Right ventricle myocardium superior (tissue), 1 donor: Measurements from ENCODE around the gene KRTAP9-3. TPM values are rescaled to one million over a fixed set of nuclear protein-coding genes. Genes with fewer than 3 reads are reported as not detected.
"Not testable (repeated sequence)": the region's sequence is repeated elsewhere in the genome, so short reads cannot be mapped to it uniquely, and the experiment has no call there.

Experiments
- ATAC-seq: fragments of 200-7000 bp; cut with Tn5 transposase; one replicate; pipeline ENCODE4 v1.9.1; 2020; ENCODE audit warnings: mild to moderate bottlenecking; ENCODE audit not compliant: poor library complexity
- DNase-seq: peaks from one replicate; pipeline ENCODE4 v3.0.0-alpha.2; 2020
- intact Hi-C: fragments of 100-400 bp; cut with DNase I; formaldehyde crosslinking; loops from one replicate; pipeline ENCODE4 v1.11.2; 2022
- total RNA-seq: library from RNA; stranded (reverse); fragmentation: NEBNext Ultra II Directional; extraction: Animal tissue kit (Norgen Biotek cat#: 25700); gene quantifications from one replicate; pipeline ENCODE4 v1.2.1, GENCODE V29; 2021
- donor health status: DM: no; HTN: yes; CAD: no; lungs with severe emphysema.

The KRTAP9-3 gene
- total RNA-seq, 1 donor from 2014 or later = not detected

DNA sequence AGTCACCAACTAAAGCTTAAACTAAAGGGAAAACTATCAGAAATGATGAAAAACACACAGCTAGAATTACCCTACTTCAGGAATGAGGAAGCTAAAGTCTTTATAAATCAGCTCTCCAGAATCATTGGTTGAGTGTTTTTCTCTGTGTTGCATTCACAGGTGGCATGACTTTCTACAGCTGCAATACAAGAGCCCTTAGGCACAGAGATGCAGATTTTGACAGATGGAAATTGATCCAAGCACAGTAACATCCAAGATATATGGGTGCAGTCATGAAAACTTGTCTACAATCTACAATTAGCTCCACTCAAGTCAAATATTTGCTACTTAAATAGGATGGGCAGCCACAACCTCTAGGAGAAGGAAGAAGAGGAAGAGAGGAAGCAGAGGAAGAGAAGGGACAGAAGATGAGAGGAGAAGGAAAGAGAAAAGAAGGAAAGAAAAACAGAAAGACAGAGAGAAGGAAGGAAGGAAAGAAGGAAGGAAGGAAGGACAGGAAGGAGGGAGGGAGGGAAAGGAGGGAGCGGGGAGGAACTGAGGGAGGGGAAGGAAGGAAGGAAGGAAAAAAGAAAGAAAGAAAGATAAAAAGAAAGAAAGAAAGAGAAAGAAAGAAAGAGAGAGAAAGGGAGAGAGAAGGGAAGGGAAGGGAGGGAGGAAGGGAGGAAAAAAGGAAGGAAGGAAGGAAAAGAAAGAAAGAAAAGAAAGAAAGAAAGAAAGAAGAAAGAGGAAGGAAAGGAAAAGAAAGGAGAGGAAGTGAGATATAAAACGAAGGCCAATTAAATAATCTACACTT lies 14.9 kb downstream of the KRTAP9-3 start:
- intact Hi-C loops, ATAC-seq: not testable (repeated sequence)

GRCh38 chr17:41249637-41250240 lies 17.5 kb downstream of the KRTAP9-3 start, which contains the start of gene KRTAP9-4:
TSS of gene KRTAP9-4 (plus strand) at chr17:41249687. CDS start at chr17:41249721, 34 bp downstream.
- ATAC-seq, intact Hi-C loops, DNase-seq: not testable (repeated sequence)

More for the DNA sequence above, 14.9 kb downstream of the KRTAP9-3 start:
- not testable (repeated sequence) for DNase-seq

- intact Hi-C loops = no loop called here
- ATAC-seq = no peak
- DNase-seq = no peak
Observed at GRCh38 chr17:41251261-41251660, 19.0 kb downstream of the KRTAP9-3 start.

- ATAC-seq (no peak), DNase-seq (no peak)
- intact Hi-C loops = no loop called here
Observed at GRCh38 chr17:41254861-41255260, 22.6 kb downstream of the KRTAP9-3 start.

DNA sequence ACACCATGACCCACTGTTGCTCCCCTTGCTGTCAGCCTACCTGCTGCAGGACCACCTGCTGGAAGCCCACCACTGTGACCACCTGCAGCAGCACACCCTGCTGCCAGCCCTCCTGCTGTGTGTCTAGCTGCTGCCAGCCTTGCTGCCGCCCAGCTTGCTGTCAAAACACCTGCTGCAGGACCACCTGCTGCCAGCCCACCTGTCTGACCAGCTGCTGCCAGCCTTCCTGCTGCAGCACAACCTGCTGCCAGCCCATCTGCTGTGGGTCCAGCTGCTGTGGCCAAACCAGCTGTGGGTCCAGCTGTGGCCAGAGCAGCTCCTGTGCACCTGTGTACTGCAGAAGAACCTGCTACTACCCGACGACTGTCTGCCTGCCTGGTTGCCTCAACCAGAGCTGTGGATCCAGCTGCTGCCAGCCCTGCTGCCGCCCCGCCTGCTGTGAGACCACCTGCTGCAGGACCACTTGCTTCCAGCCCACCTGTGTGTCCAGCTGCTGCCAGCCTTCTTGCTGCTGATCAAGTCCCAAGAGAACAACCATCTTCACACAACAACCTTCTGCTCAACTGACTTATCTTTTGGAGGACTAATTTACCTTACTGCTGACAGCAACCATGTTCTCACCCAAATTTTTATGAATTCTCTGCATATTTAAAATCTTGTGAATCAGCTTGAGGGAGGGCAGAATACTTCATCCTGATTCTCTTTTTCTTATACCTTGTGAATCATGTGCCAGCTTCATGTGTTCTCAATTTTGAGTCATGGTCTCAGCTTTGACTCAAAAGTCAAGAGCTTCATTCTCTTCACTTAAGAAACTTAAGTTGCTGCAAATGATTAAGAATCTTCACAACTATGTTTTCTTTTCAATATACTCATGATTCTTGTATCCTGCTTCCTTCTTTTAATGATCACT lies 23.4 kb downstream of the KRTAP9-3 start, which contains the start of gene KRTAP9-9:
TSS of gene KRTAP9-9 (plus strand) at position 4 of the 910 bp plus-strand sequence.
- DNase-seq, ATAC-seq, intact Hi-C loops: not testable (repeated sequence)

DNA sequence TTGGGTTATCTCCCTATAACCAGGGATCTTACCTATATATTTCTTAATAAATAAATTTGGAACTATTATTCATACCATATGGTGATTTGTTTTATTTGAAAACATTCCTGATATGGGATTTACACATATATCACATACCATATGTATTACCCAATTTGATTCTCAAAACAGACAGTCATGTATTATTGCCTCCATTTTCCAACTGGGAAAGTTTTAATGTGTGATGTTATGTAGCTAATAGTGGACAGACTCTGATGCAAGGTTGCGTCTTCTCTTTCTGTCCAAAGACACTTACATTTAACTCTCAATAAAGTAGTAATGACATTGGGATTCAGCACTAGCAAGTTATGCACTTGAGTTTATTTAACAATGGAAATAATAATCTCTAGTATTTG lies 24.0 kb downstream of the KRTAP9-3 start:
- DNase-seq (no peak), ATAC-seq (no peak)
- intact Hi-C loops = no loop called here

GRCh38 chr17:41258406-41258805 lies 26.2 kb downstream of the KRTAP9-3 start:
- ATAC-seq (no peak), DNase-seq (no peak)
- intact Hi-C loops = no loop called here

DNA sequence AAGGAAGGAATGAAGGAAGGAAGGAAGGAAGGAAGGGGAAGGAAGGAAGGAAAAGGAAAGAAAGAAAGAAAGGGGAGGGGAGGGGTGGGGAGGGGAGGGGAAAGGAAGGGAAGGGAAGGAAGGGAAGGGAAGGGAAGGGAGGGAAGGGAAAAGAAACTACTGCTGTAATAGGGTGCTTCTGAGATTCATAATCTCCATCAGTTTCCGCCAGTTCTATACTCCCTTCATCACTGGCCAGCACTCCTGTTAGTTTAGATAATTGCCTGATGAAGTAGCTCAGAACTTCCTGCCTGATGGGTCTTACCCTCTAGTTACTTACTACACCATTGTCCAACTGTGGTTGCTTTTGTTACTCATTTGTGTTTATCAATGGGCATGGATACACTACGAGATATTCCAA lies 31.0 kb downstream of the KRTAP9-3 start:
- DNase-seq (no peak), ATAC-seq (no peak)
- intact Hi-C loops = no loop called here

- DNase-seq = no peak
- ATAC-seq = no peak
- intact Hi-C loops = no loop called here
Observed at GRCh38 chr17:41264599-41264998, 32.4 kb downstream of the KRTAP9-3 start.

- intact Hi-C loops = no loop called here
- DNase-seq (no peak), ATAC-seq (no peak)
Observed at GRCh38 chr17:41265078-41265477, 32.8 kb downstream of the KRTAP9-3 start, which contains the start of gene KRTAP9-6. TSS of gene KRTAP9-6 (plus strand) at chr17:41265378. CDS start at chr17:41265378, 0 bp downstream.

- DNase-seq = no peak
- intact Hi-C loops = no loop called here
- ATAC-seq = no peak
Observed at GRCh38 chr17:41267711-41268110, 35.5 kb downstream of the KRTAP9-3 start.

DNA sequence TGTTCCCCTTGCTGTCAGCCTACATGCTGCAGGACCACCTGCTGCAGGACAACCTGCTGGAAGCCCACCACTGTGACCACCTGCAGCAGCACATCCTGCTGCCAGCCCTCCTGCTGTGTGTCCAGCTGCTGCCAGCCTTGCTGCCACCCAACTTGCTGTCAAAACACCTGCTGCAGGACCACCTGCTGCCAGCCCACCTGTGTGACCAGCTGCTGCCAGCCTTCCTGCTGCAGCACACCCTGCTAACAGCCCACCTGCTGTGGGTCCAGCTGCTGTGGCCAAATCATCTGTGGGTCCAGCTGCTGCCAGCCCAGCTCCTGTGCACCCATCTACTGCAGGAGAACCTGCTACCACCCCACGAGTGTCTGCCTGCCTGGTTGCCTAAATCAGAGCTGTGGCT lies 39.1 kb downstream of the KRTAP9-3 start:
- DNase-seq, ATAC-seq, intact Hi-C loops: not testable (repeated sequence)

DNA sequence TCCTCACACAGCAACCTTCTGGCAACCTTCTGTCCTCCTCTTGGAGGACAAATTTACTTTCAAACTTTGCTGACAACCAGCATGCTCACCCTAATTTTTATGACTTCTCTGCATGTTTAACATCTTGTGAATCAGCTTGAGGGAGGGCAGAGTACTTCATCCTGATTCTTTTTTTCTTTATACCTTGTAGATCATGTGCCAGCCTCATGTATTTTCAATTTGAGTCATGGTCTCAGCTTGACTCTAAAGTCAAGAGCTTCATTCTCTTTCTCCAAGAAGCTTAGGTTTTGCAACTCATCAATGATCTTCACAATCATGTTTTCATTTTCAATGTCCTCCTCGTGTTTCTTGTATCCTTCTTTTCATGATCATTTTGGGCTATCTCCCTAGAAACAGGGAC lies 39.6 kb downstream of the KRTAP9-3 start:
- no peak for ATAC-seq
- DNase-seq = no peak
- intact Hi-C loops = no loop called here

- ATAC-seq, intact Hi-C loops: not testable (repeated sequence)
- peak; percentile 30 for DNase-seq
Observed at GRCh38 chr17:41275648-41276190, 43.5 kb downstream of the KRTAP9-3 start, which contains the start of gene KRTAP9-7. TSS of gene KRTAP9-7 (plus strand) at chr17:41275698. CDS start at chr17:41275698, 0 bp downstream.

DNA sequence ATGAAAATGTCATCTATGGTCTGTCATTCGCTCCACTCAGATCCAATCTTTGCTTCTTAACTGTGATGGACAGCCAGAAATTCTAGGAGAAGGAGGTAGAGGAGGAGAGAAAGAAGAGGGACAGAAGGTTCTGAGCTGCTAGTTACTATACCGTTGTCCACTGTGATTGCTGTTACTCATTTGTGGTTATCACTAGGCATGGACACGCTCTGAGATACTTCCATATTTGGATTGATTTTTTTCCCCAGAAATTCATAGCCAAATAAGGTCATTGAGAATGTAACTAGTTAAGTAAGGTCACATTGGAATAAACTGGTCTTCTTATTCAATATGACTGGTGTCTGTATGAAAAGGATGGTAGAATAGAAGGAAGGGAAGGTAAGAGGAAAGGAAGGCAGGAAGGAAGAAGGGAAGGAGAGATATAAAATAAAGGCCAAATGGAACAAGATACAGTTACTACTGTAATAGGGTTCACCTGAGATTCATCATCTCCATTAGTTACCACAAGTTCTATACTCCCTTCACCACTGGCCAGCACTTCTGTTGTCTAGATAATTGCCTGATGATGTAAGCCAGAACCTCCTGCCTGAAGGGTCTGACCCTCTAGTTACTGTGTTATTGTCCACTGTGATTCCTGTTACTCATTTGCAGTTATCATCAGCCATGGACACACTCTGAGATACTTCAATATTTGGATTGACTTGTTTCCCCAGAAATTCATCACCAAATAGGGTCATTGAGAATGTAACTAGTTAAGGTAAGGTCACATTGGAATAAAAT lies 46.1 kb downstream of the KRTAP9-3 start:
- no peak for ATAC-seq
- no peak for DNase-seq
- intact Hi-C loops = no loop called here
